HG03103 (cell line): ENCODE data around the gene RGS19.
A peak's percentile ranks its signal among the peaks of the same experiment; 100 is the strongest.

ENCODE experiments used
- ATAC-seq: cut with Tn5 transposase; IDR thresholded peaks from one replicate; pipeline ENCODE4 v1.9.1; 2021; ENCODE audit warnings: low read depth; ENCODE audit not compliant: unreplicated experiment

RGS19 gene

DNA sequence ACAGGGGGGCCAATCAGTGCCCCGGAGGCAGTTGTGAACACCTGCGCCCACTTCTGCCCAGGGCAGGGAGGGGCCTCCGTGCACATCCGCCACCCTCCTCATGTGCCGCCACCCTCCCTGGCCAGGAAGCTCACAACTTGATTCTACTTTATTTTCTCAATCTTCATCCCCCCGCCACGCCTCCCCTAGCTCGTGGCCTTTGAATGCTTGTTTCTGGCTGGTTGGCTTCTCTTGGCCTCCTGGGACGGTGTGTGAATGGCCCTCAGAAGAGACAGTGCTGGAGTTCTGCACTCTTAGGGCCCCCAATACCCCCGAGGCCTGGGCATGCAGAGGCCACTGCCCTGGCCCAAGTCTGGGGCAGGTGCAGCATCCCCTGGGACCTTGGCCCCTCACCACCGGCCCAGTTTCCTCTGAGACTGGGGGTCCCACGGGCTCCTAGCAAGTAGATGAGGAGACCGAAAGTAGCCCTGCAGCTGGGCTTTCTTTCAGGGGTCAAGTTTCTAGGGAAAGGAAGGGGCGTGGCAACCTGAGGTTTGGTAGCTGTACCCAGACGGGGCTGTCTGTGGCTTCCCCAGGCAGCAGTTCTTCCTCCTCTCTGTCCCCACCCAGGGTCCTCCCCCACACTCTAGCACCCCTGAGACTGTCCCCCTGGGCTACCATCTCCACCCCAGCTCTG, 1.3 kb downstream of the RGS19 start:
- no peak for ATAC-seq

DNA sequence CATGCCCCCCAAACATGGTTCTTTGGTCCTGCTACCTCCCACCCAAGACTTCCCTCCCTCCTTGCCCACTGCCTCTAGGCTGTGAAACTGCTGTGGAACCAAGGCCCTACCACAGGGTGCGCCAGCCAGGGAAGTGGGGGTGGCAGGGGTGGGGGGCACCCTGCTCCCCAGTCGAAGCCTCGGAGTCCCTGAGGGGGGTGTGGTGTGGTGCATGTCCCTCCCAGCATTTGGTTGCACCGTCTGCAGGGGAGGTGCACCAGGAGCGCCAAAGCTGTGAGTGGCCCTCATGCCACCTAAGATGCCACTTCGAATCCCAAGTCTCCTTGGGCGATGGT, 1.8 kb downstream of the RGS19 start:
- no peak for ATAC-seq

DNA sequence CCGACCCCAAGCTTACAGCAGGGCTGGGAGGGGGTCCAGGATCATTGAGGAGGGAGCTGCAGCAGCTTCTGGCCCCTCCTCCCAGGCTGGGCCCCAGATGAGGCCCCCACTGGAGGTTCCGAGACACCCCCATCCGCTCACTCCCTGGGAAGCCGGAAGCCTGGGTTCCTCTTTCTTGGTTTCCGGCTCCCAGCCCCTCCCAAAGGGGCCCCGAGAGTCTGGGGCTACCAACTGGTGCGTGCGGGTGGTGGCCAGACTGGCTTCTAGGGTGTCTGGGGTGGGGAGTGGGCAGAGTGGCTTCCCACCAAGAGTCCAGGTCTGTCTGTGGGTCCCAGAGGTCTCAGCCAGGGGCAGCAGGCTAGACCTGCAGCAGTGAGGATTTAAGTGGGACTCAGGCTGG, 2.2 kb downstream of the RGS19 start:
- ATAC-seq, result no peak

DNA sequence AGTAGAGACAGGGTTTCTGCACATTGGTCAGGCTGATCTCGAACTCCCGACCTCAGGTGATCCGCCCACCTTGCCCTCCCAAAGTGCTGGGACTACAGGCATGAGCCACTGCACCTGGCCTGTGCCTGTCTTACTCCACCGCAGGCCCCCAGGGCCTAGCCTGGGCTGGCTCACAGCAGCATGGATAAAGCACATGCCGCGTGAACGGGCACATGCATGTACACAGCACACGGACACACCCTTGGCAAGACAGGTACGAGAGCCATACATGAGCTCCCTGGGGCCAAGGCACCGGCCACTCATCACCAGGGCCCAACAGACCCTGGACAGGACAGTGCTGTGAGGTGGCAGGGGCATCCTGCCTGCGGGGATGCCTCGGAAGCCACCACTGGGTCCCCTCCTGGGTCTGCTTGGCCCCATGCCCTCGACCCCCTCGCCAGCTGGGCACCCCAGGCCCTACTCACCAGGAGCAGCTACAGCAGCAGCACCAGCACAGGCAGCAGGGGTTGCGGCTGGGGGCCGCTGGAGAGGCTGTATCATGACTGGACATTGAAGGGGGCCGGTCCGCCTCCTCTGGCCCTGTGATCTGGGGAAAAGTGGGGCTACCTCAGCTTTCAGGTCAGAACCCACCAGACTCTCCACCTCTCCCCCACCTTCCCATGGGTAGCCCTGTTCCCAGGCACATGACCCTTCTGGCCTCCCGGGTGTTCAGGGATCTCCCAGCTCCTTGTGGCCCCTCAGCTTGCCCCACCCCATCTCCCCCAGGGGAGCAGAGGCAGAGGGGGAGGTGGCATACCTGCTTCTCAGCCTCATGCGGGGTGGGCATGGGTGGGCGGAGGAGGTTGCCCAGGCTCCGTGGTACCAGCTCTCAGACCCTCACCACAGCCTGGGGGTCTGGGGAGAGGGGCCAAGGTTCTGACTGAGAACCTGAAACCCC, 3.0 kb downstream of the RGS19 start:
- ATAC-seq, result no peak

DNA sequence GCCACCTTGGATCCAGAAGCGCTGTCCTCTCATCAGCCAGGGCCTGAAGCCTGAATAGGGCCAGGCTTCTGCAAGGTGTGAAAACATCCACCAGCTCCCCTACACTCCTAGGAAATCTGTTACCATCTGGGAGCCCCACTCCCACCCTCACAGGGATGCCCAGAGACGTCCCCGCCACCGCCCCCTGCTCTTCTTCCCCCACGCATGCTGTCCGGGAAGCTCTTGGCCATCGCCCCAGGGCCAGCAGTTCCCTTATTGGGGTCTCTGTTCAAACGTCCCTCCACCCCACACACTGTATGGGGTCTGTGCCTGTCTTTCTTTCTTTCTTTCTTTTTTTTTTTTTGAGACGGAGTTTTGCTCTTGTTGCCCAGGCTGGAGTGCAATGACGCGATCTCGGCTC, 3.8 kb downstream of the RGS19 start:
- ATAC-seq, result no peak

DNA sequence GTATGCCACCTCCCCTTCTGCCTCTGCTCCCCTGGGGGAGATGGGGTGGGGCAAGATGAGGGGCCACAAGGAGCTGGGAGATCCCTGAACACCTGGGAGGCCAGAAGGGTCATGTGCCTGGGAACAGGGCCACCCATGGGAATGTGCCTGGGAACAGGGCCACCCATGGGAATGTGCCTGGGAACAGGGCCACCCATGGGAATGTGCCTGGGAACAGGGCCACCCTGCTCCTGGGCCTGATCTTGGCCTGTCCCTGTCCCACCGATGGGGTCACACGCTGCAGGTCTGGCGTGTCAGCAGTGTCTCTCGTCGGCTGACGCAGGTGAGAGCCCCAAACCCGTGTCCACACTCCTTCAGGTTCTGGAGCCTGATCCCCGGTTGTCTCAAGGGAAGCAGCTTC, 4.4 kb downstream of the RGS19 start:
- no peak for ATAC-seq

DNA sequence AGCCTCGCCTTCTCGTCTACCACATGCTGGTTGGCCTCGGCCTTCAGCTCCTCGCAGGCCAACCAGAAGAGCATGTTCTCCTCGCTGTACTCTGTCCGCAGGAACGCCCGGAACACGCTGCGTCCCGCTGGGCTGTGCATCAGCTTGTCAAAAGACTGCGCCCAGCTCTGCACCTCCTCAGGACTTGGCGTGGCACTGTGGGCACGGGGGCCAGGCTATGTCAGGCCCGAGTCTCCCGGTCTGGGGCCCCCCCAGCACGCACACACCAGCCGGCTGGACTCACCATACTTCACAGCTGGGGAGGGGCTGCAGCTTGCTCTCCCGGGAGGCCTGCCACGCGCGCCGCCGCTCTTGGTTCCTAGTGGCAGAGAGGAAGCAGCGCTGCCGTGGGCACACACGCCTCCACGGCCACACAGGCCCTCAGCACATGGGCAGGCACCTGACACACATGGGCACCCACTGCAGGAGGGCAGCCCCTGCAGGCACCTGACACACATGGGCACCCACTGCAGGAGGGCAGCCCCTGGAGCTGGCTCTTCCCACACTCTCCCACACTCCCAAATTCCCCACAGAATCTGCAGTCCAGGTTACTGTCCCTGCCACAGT, 5.0 kb downstream of the RGS19 start:
- ATAC-seq, result no peak

DNA sequence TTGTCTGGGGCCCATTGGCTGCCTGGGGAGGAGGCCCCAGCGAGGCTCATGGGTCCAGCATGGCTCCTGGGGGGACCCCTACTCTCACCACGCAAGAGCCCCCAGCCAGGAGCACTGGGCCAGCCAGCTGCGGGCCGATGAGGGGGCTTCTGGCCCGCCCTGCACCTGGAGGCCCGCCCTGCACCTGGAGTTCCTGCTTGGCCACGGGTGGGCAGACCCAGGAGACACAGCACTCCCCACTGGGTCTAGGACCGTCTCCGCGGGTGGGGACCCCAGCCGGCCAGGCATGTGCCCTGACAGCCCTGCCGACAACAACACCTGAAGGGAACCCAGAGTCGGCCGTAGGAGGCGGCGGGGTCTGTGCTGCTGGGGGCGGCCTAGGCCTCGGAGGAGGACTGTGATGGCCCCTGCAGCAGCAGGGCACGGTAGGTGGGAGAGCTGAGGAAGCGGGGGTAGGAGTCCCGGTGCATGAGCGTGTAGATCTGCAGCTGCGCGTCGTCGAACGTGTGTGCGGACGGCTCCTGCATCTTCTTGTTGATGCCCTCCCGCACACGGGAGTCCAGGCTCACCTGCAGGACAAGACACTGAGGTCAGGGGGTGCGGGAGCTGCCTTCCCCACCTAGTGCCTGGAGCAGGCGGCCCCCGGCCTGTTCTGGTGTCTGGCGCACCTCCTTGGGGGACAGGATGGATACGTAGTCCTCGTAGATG, 5.7 kb downstream of the RGS19 start:
- no peak for ATAC-seq

DNA sequence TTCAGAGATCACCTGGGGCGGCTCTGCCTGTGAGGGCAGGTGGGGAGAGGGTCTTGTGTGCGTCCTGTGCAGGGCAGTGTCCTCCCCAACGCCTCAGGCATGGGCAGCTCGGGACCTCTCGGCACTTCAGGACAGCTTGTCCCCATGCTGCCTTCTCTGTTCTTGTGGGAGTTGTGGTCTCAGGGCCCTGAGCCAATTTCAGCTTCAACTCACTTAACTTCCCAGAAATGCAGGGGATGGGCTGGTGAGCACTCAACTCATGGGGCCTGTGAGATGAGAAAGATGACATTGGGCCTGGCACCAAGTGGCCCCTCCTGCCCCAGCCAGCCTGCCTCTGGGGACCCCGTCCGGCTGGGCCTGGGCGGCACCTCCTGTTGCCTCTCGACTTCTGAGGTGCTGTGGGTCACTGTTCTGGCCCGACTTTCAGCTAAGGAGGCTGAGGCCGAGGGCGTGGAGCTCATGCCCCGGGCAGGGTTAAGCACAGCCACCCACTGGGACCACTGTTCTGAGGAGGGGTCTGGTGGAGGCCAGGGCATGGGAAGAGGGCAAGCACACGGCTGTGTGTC, 6.7 kb downstream of the RGS19 start:
- ATAC-seq, result no peak

DNA sequence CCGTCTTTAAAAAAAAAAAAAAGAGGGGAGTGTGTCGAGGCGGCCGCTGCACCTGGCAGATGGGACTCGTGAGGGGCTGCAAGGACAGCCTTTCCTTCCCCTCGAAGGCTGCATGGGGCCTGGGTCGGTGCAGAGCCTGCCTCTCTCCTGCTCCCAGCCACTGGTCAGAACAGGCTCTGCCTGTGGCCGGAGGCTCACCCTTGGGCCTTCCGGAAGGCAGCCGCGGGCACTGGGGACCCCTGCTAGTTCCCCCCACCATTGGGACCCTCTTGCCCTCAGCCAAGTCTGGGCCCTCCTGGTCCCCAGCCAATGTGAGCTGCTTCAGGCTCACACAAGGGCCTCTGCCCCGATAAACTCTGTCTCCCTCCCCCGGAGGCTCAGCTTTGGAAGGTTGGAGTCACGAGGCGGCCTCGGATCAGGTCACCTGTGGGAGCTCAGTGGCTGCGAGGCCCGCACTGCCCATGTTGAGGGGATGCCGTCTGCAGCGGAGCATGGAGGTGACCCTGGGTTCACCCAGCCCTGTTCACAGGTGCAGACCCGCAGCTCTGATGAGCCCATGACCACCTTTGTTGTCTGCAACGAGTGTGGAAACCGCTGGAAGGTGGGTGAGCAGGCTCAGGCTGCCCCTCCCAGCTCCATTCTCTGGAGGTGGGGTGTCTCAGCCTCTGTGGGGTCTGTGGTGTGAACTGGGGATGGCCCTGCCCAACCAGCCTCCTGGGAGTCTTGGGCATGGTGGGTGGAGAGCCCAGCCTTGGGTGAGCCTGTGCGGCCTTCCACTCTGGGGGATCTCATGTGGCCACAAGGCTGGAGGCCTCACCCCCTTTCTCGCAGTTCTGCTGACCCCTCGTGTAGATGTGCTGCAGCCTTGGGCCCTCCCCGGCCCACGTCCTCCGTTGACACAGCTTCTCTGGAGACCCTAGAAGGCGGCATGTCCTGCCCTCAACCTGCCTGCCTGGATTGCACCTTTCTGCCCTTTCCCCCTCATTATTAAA, 7.7 kb downstream of the RGS19 start:
- ATAC-seq, result no peak

DNA sequence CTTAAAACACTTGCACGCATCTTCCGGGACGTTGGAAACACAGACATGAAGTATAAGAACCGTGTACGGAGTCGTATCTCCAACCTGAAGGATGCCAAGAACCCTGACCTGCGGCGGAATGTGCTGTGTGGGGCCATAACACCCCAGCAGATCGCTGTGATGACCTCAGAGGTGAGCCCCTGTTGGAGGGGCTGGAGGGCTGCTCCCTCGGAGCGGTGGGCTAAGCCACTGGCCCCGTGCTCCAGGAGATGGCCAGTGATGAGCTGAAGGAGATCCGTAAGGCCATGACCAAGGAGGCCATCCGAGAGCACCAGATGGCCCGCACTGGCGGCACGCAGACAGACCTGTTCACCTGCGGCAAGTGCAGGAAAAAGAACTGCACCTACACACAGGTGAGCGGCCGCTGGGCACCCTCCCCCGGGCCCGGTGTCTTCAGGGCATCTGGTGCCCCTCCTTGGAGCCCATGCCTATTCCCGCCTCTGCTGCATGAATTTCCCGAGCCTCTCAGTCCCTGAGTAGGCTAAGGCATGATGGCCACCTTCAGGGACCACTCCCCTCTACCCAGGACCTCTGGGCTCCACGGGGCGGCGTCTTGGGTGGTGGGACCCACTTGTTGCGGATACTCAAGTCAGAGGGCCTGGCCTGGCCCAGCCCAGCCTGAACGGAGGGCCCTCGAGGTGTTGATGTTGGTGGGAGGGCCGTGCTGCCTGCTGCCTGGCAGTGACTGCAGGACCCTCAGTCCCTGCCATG, 8.9 kb downstream of the RGS19 start:
- ATAC-seq, result no peak

DNA sequence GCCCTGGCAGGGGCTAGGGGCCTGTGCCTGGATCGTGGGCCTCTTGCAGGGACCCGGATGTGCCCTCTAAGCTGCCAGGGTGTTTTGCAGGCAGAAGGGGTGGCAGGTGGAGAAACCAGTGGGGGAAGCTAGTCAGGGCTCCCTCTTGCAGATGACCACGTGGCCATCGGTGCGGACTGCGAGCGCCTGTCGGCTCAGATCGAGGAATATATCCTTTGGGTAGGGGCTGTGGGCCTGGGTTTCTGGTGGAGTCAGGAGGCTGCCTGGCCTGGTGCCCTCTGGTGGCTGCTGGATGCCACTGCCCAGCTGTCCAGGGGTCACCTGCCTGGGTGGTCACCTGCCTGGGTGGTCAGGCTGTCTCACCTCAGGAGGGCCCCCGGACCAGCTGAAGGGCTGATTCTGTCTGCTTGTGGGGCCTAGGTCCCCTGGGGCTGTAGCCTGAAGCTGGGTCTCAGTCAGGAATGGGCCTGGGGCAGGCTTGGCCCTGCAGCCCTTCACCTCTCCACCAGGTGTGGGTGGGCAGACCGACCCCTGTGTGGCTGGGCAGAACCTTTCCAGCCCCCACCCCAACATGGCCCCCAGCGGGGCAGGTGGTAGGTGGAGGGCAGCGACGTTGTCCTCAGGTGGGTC, 9.6 kb downstream of the RGS19 start:
- ATAC-seq, result no peak

DNA sequence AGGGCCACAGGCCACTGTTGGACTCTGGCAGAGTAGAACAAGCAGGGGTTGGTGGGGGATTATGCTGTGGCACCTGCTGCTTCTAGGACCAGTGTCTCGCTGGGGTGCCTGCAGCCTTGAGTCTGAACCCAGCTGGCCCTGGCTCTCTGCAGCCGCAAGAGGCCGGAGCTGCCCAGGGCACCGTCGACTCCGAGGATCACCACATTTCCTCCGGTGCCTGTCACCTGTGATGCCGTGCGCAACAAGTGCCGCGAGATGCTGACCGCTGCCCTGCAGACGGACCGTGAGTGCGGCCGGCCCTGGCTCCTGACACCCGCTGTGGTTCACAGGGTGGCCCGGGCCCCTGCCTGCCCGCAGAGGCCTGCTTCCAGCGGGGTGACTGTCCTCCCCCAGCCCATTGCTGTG, 10.1 kb downstream of the RGS19 start:
- no peak for ATAC-seq

DNA sequence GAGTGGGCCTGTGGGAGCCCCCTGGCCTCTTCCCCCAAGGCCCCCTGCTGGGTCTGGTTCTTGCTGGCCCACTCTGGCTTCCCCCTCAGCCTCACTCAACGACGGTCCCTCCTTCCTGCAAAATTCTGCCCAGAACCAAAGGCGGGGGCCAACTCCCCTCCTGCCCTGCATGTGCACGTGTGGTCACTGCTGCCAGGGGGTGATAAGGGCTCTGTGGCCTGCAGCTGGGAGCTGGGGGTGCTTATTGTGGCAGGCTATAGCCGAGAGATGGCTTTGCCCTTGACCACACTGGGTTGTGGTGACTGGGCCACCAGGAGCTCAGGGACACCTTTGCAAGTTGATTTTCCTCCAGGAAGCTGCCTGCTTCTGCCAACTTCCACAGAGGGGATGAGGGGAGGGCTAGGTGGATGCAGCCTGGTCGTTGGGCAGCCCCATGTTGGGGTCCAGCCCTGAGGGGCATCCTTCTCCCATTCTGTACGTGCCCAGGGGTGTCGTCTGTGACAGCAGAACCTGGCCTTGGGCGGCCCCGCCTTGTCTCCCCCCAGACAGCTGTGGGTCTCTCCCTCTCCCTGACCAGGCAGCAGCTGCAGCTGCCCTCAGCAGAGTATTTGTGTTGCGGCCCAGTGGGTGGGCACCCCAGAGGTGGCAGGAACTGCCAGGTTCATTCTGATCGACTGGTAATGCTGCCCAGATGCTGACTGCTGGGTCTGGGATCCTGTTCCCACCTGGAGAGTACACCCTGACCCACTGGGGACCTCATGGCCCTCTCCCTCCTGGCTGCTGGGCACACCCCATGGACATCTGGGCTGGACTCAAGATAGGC, 10.7 kb downstream of the RGS19 start:
- no peak for ATAC-seq

DNA sequence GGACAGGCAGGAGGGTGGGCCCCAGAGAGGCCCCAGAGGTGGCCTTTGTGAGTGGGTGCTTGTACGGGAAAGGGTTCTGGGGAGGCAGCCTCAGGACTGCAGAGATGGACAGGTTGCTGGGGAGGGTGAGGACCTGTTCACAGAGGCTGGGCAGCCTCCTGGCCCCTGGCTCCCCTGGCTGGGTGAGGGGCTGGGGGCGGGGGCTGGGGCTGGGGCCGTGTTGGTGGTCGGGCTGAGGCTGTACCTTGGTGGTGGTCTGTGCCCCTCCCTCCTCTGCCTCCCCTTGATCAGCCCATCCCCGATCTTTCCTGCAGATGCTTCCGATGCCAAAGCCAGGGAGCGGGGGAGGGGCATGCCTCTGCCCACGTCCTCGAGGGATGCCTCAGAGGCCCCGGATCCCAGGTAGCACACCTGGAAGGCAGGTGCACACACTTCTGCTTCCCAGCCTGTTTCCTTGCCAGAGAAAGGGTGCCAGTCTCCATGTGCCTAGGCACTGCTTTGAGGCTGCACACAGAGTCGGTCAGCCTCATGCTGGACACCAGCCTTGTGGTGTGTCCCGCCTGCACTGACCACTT, 11.5 kb downstream of the RGS19 start:
- no peak for ATAC-seq

DNA sequence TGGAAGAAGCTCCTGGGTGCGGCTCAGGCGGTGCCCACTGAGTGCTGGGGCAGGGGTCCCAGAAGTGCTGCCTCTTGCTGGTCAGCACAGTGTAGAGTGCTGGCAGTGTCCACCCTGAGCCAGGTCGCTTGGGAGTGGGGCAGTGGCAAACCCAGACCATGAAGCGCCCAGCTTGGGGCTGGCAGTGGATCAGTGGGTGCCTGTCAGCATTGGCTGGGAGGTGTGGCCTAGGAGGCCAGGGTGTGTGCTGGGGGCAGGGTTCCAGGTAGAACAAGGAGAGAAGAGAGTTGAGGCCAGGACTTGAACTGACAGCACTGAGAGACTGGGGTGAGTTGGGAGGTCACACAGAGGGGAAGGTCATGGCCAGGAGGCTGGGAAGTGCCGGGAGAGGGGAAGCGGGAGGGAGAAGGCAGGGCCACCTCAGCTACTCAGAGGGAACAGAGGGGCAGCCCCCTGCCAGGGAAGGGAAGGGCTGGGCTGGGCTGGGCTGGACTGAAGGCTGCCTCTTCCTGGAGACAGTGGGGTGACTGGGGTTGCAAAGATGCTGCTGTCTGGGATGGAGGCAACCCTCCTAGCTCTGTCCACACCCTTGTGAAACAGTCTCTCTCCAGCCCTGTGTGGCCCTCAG, 12.2 kb downstream of the RGS19 start:
- ATAC-seq, result no peak

DNA sequence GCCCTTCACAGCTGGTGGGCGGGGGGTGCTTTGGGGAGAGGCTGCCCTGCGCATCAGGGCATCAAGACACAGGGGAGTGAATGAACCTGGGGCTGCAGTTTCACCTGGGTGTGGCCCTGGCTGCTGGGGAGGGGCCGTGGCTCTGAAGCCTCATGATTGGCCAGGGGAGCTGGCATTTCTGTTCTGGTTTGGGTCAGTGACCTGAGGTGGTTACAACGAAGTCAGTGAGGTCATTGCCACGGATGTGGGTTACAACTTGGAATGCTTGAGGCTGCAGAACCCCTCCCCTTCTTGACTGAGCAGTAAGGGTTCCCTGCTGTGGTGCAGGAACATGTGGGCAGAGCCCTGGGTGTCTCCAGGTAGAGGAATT, 13.4 kb downstream of the RGS19 start:
- peak; percentile 36 for ATAC-seq
